Loucy (cell line): ENCODE measurements around the gene TACO1.

Source experiments
- EZH2phosphoT487 ChIP-seq: fragments of 200-600 bp; IDR thresholded peaks from 2 replicates; pipeline ENCODE4 v1.6.1; 2018; ENCODE audit warnings: antibody characterized with exemption, mild to moderate bottlenecking, moderate library complexity, borderline replicate concordance
- TF ChIP-seq, protein P1 (sequence below): fragments of 200-600 bp; sonication (generic); conservative IDR thresholded peaks from 2 replicates; pipeline ENCODE4 v1.5.1; 2014; ENCODE audit warnings: mild to moderate bottlenecking, antibody characterized with exemption, low read length

DNA sequence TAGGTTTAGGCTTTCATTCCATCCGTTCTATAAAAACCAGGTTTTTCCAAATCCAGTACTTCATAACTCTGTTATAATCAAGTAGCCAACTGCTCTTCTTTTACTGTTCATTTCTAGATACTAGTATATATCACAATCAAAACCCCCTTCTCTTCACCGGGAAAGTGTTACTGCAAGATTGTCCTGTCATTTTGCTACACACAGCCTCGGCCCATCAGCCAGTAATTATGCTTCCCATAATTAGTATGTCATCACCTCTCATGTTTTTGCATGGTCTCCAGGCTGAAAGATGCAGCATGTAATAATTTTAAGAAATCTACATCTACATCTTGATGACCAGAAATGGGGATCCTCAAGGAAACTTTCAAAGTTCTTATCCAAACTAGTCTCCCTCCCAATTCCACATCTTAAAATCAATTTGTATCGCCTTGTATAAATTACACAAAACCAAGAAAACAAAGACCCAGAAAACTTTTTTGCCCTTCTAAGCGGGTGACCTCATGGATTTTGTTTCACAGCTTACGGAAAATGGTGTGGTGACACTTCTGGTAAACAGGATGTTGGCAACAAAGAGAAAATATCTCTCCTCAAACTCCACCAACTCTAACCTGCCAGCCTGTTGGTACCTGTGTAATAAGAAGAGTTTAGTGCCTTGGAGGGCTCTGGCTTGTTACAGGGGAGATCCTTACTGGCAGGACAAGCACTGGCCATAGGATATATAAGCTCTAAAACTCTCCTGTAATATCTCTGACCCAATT, 9.3 kb downstream of the TACO1 start:
- TF ChIP-seq, protein P1, sequence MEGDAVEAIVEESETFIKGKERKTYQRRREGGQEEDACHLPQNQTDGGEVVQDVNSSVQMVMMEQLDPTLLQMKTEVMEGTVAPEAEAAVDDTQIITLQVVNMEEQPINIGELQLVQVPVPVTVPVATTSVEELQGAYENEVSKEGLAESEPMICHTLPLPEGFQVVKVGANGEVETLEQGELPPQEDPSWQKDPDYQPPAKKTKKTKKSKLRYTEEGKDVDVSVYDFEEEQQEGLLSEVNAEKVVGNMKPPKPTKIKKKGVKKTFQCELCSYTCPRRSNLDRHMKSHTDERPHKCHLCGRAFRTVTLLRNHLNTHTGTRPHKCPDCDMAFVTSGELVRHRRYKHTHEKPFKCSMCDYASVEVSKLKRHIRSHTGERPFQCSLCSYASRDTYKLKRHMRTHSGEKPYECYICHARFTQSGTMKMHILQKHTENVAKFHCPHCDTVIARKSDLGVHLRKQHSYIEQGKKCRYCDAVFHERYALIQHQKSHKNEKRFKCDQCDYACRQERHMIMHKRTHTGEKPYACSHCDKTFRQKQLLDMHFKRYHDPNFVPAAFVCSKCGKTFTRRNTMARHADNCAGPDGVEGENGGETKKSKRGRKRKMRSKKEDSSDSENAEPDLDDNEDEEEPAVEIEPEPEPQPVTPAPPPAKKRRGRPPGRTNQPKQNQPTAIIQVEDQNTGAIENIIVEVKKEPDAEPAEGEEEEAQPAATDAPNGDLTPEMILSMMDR, result no peak
- no peak for TF ChIP-seq EZH2phosphoT487
